ENCODE results near the gene BCKDK. TPM values are rescaled to one million over a fixed set of nuclear protein-coding genes. Genes with fewer than 3 reads are reported as not detected.
"Not testable (repeated sequence)": the region's sequence is repeated elsewhere in the genome, so short reads cannot be mapped to it uniquely, and the experiment has no call there.

BCKDK gene
- total RNA-seq, 1 experiment from 2014 or later = 49.3 TPM

DNA sequence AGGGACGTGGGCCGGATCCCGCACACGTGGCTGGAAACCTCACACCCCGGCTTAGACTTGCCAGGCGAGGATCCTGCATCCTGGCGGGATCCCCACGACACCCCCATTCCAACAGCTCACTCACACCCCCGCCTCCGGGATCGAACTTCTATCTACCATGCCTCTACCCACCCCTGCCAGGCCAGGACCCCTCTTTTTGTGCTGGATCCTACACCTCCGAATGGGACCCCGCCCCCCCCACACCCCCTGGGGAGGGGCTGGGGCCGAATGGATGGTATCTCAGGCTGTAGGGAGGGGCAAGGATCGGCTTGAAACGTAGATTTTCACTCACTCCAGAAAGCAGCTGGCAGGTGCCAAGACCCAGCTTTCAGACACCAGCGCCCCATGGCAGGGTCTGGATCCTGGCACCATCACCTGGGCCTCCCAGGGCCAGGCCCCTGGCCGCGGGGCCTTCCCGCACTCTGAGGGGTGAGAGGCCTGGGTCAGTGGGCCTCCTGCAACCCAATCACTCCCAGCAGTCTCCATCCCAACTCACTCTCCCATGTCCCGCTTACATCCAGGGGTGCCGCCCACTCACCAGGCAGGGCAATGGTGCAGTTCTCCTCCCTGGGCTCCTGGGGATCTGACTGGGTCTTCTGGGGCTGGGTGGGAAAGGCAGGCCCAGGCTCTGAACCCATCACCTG lies 35.0 kb downstream of the BCKDK start:
- H3K36me3 Mint-ChIP-seq (ENCODE audit: insufficient read depth, unreplicated experiment) = peaks cover 39% of the 10 kb centered on the region
- CTCF ChIA-PET = interaction anchor here (0.5 to 3.8 kb wide), 13 partner anchors 13 to 190 kb away, joined by 3 to 38 read pairs (median 10); partner anchors contain the start of genes FUS, HSD3B7, KAT8 and STX4
- H3K9me3 Mint-ChIP-seq (ENCODE audit: low read depth, unreplicated experiment) = no peaks in the 10 kb centered on the region
- peak overlapping the region; percentile 59 for H3K4me3 Mint-ChIP-seq (ENCODE audit: low read depth, unreplicated experiment)
- DNase-seq = no peak
- BruUV-seq (replicated peaks) = no TSS peak
- peaks cover 54% of the 10 kb centered on the region for H3K4me1 Mint-ChIP-seq (ENCODE audit: low read depth, unreplicated experiment)
- TF ChIP-seq, protein P1, sequence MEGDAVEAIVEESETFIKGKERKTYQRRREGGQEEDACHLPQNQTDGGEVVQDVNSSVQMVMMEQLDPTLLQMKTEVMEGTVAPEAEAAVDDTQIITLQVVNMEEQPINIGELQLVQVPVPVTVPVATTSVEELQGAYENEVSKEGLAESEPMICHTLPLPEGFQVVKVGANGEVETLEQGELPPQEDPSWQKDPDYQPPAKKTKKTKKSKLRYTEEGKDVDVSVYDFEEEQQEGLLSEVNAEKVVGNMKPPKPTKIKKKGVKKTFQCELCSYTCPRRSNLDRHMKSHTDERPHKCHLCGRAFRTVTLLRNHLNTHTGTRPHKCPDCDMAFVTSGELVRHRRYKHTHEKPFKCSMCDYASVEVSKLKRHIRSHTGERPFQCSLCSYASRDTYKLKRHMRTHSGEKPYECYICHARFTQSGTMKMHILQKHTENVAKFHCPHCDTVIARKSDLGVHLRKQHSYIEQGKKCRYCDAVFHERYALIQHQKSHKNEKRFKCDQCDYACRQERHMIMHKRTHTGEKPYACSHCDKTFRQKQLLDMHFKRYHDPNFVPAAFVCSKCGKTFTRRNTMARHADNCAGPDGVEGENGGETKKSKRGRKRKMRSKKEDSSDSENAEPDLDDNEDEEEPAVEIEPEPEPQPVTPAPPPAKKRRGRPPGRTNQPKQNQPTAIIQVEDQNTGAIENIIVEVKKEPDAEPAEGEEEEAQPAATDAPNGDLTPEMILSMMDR (IDR thresholded peaks at IDR 0.05; ENCODE audit: unreplicated experiment) = no peak
- intact Hi-C loops (cut with micrococcal nuclease; ENCODE audit: unreplicated experiment) = loop anchor here (5.0 kb wide), 1 partner anchor 71 kb away; the partner anchor contains the start of genes ZNF646 and ZNF668
- no peak overlapping the region for H3K27ac Mint-ChIP-seq (ENCODE audit: unreplicated experiment)
- H3K27me3 Mint-ChIP-seq (ENCODE audit: unreplicated experiment) = peaks cover 28% of the 10 kb centered on the region

DNA sequence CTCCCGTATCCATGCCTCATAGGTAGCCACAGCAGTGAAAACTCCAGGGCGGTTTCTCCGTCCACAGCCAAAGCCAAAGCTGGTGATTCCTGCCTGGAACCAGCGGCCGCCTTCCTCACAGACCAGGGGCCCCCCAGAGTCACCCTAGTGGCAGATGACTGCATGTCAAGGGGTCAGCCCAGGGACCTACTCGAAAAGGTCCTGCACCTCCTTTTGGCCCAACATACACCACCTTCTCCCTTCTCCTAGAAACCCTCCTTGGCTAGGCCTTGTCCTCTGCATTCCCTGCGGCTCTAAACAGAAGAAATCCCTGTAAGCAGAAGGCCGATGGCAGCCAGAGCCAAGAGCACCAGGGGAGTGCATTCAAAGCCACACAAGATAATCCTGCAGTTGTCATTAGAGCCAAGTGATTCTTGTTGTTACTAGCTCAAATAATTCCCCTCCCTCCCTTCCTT lies 35.5 kb downstream of the BCKDK start:
- BruUV-seq (replicated peaks) = no TSS peak
- Mint-ChIP-seq H3K9me3 (ENCODE audit: low read depth, unreplicated experiment) (no peaks in the 10 kb centered on the region), H3K4me3 (ENCODE audit: low read depth, unreplicated experiment) (peak overlapping the region; percentile 59), H3K36me3 (ENCODE audit: insufficient read depth, unreplicated experiment) (peaks cover 33% of the 10 kb centered on the region), H3K27ac (ENCODE audit: unreplicated experiment) (no peak overlapping the region), H3K27me3 (ENCODE audit: unreplicated experiment) (peaks cover 29% of the 10 kb centered on the region), H3K4me1 (ENCODE audit: low read depth, unreplicated experiment) (peaks cover 50% of the 10 kb centered on the region)
- CTCF ChIA-PET = interaction anchor here (0.6 to 3.8 kb wide), 3 partner anchors 14 to 147 kb away, joined by 3 to 38 read pairs (median 4); no protein-coding TSS in a partner anchor
- intact Hi-C loops (cut with micrococcal nuclease; ENCODE audit: unreplicated experiment) = loop anchor here (5.0 kb wide), 1 partner anchor 71 kb away; the partner anchor contains the start of genes ZNF646 and ZNF668
- TF ChIP-seq, protein P1 (IDR thresholded peaks at IDR 0.05; ENCODE audit: unreplicated experiment) = no peak
- DNase-seq = no peak

GRCh38 chr16:31144418-31144817 lies 36.2 kb downstream of the BCKDK start:
- BruUV-seq (replicated peaks); H3K4me3 Mint-ChIP-seq (ENCODE audit: low read depth, unreplicated experiment); H3K27ac Mint-ChIP-seq (ENCODE audit: unreplicated experiment); H3K9me3 Mint-ChIP-seq (ENCODE audit: low read depth, unreplicated experiment); CTCF ChIA-PET; DNase-seq: not testable (repeated sequence)
- Mint-ChIP-seq H3K4me1 (ENCODE audit: low read depth, unreplicated experiment) (peaks cover 45% of the 10 kb centered on the region), H3K36me3 (ENCODE audit: insufficient read depth, unreplicated experiment) (peaks cover 27% of the 10 kb centered on the region), H3K27me3 (ENCODE audit: unreplicated experiment) (peaks cover 29% of the 10 kb centered on the region)
- intact Hi-C loops (cut with micrococcal nuclease; ENCODE audit: unreplicated experiment) = loop anchor here (5.0 kb wide), 1 partner anchor 72 kb away; the partner anchor contains the start of genes ZNF646 and ZNF668

DNA sequence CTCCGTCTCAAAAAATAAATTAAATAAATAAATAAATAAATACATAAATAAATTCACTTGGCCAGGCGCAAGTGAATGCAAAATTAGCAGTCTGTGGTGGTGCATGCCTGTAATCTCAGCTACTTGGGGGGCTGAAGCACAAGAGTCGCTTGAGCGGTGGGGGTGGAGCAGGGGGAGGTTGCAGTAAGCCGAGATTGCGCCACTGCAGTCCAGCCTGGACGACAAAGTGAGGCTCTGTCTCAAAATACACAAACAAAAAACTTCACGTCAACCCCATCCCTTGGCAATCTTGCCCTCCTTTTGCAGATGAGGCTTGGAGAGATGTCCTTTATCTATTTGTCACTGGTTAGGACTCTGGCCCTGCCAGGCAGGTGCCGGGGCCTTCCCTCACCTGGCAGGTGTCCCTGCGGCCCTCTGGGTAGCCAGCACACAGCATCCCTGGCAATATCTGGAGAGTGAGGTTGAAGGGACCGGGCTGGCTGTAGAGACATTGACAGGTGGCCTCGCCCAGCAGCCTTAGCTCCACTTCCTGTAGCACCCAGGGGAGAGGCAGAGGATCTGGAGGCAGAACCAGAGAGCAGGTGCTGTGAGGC lies 37.3 kb downstream of the BCKDK start:
- intact Hi-C loops (cut with micrococcal nuclease; ENCODE audit: unreplicated experiment) = loop anchor here (5.0 kb wide), 1 partner anchor 38 kb away; the partner anchor contains the start of gene BCKDK
- peaks cover 29% of the 10 kb centered on the region for H3K27me3 Mint-ChIP-seq (ENCODE audit: unreplicated experiment)
- CTCF ChIA-PET = interaction anchor here (0.7 to 1.1 kb wide), 4 partner anchors 14 to 161 kb away, joined by 3 to 4 read pairs (median 3); partner anchors contain the start of gene HSD3B7
- no TSS peak for BruUV-seq (replicated peaks)
- no peaks in the 10 kb centered on the region for H3K9me3 Mint-ChIP-seq (ENCODE audit: low read depth, unreplicated experiment)
- no peak for DNase-seq
- H3K4me3 Mint-ChIP-seq (ENCODE audit: low read depth, unreplicated experiment) = no peak overlapping the region
- no peak overlapping the region for H3K27ac Mint-ChIP-seq (ENCODE audit: unreplicated experiment)
- peaks cover 48% of the 10 kb centered on the region for H3K4me1 Mint-ChIP-seq (ENCODE audit: low read depth, unreplicated experiment)
- H3K36me3 Mint-ChIP-seq (ENCODE audit: insufficient read depth, unreplicated experiment) = peaks cover 27% of the 10 kb centered on the region
- TF ChIP-seq, protein P1 (IDR thresholded peaks at IDR 0.05; ENCODE audit: unreplicated experiment) = no peak

Measured in Calu3 (cell line).